A673 (cell line): ENCODE results near the gene TMEM163. TPM values are rescaled to one million over a fixed set of nuclear protein-coding genes. Genes with fewer than 3 reads are reported as not detected.
"Not testable (repeated sequence)": the region's sequence is repeated elsewhere in the genome, so short reads cannot be mapped to it uniquely, and the experiment has no call there.

Source experiments
- BruUV-seq: library from RNA; stranded (reverse); fragments of 400-500 nt; replicated peaks from 2 replicates; lab custom pipeline; 2021; lab: Mats Ljungman, UMichigan
- CTCF ChIA-PET: fragments of 300-600 bp; sonication (Branson Sonifier 250); formaldehyde crosslinking; loops from one replicate; lab custom pipeline; 2022; ENCODE audit warnings: antibody characterized with exemption; lab: Charles Lee
- POLR2A ChIA-PET: fragments of 300-600 bp; sonication (Branson Sonifier 250); formaldehyde crosslinking; loops from one replicate; lab custom pipeline; 2022; ENCODE audit warnings: antibody characterized with exemption; ENCODE audit not compliant: low non-redundant PET; lab: Charles Lee
- DNase-seq: peaks from one replicate; pipeline ENCODE4 v3.0.0-alpha.2; 2015; ENCODE audit warnings: low spot score
- H3K27ac ChIP-seq: fragments of 200-600 bp; sonication (generic); 2 replicates; pipeline ENCODE4 v1.5.1; 2016; ENCODE audit warnings: mixed run types, low read depth, mild to moderate bottlenecking, mixed read lengths, antibody characterized with exemption, low read length; ENCODE audit not compliant: poor library complexity, severe bottlenecking
- H3K27me3 ChIP-seq: fragments of 200-600 bp; sonication (generic); replicated peaks from 2 replicates; pipeline ENCODE4 v1.6.1; 2017; ENCODE audit warnings: mixed run types, low read depth, mild to moderate bottlenecking, mixed read lengths, antibody characterized with exemption, low read length; ENCODE audit not compliant: insufficient read depth, poor library complexity
- H3K36me3 ChIP-seq: fragments of 200-600 bp; sonication (generic); 2 replicates; pipeline ENCODE4 v1.6.1; 2016; ENCODE audit warnings: mixed run types, mild to moderate bottlenecking, mixed read lengths, antibody characterized with exemption, low read length; ENCODE audit not compliant: insufficient read depth, poor library complexity, severe bottlenecking
- H3K4me1 ChIP-seq: fragments of 200-600 bp; sonication (generic); 2 replicates; pipeline ENCODE4 v1.6.1; 2017; ENCODE audit warnings: mixed run types, mild to moderate bottlenecking, mixed read lengths, antibody characterized with exemption, low read length; ENCODE audit not compliant: insufficient read depth, poor library complexity, severe bottlenecking
- H3K4me3 ChIP-seq: fragments of 200-600 bp; sonication (generic); 2 replicates; pipeline ENCODE4 v1.5.1; 2016; ENCODE audit warnings: low read depth, mixed run types, mild to moderate bottlenecking, mixed read lengths, low read length; ENCODE audit not compliant: poor library complexity, severe bottlenecking
- H3K9me3 ChIP-seq: fragments of 200-600 bp; sonication (generic); 2 replicates; pipeline ENCODE4 v1.6.1; 2016; ENCODE audit warnings: mixed run types, low read depth, mild to moderate bottlenecking, mixed read lengths, antibody characterized with exemption, low read length; ENCODE audit not compliant: poor library complexity, severe bottlenecking
- EZH2 ChIP-seq: fragments of 200-600 bp; sonication (generic); IDR thresholded peaks from 2 replicates; pipeline ENCODE4 v1.6.1; 2017; ENCODE audit warnings: borderline replicate concordance, low read depth, mild to moderate bottlenecking, mixed read lengths, antibody characterized with exemption, low read length; ENCODE audit not compliant: poor library complexity, severe bottlenecking
- intact Hi-C: fragments of 100-400 bp; cut with micrococcal nuclease; formaldehyde crosslinking; loops from one replicate; pipeline ENCODE4 v1.10.0; 2022; ENCODE audit not compliant: unreplicated experiment
- total RNA-seq: library from RNA; stranded (reverse); gene quantifications from 2 replicates; pipeline ENCODE4 v1.2.3, GENCODE V29; 2021
- TF ChIP-seq, protein P1 (sequence below): fragments of 300-800, 200-600 bp; sonication (generic); conservative IDR thresholded peaks from 2 replicates; pipeline ENCODE4 v1.5.1; 2017; ENCODE audit warnings: low read depth, mild to moderate bottlenecking, antibody characterized with exemption, low read length, moderate library complexity, mixed read lengths

The TMEM163 gene
- total RNA-seq, 1 experiment from 2014 or later, result not detected

DNA sequence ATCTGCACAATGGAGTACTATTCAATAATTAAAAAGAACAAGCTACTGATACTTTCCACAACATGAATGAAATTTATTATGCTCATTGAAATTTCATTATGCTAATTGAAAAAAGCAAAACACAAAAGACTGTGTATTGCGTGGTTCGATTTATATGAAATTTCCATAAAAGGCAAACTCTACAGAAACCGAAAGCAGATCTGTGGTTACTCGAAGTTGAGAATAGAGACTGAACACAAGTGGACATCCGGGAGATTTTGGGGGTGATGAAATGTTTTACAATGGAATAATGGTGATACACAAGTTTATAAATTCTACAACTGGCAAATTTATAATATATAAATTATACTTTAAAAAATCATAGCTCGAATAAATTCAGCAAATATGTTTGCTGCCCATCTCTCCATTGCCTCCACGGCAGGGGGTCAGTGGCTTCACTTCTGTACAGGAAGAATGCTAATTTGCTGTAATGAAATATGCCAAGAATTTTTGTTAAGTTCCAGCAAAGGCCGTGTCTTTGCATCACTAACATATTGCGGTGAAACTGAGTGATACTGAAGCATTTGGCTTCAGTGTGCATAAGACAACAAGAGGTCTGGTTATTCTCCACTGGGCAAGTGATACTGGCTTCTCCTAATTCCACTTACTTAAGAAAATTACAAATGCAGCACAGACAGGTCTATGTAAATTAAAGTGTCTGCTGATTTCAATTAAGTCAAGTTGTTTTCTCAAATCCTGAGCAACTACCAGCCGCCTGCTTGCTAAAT lies 96.7 kb downstream of the TMEM163 start:
- intact Hi-C loops, result no loop called here
- H3K4me3 ChIP-seq, result no peak overlapping the region
- TF ChIP-seq EZH2, result no peak
- TF ChIP-seq, protein P1, sequence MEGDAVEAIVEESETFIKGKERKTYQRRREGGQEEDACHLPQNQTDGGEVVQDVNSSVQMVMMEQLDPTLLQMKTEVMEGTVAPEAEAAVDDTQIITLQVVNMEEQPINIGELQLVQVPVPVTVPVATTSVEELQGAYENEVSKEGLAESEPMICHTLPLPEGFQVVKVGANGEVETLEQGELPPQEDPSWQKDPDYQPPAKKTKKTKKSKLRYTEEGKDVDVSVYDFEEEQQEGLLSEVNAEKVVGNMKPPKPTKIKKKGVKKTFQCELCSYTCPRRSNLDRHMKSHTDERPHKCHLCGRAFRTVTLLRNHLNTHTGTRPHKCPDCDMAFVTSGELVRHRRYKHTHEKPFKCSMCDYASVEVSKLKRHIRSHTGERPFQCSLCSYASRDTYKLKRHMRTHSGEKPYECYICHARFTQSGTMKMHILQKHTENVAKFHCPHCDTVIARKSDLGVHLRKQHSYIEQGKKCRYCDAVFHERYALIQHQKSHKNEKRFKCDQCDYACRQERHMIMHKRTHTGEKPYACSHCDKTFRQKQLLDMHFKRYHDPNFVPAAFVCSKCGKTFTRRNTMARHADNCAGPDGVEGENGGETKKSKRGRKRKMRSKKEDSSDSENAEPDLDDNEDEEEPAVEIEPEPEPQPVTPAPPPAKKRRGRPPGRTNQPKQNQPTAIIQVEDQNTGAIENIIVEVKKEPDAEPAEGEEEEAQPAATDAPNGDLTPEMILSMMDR, result no peak
- H3K36me3 ChIP-seq, result no peaks in the 10 kb centered on the region
- peak; percentile 29 for DNase-seq
- no peaks in the 10 kb centered on the region for H3K9me3 ChIP-seq
- no peaks in the 10 kb centered on the region for H3K4me1 ChIP-seq
- BruUV-seq, result no TSS peak
- H3K27ac ChIP-seq, result no peak overlapping the region
- ChIA-PET POLR2A (no interaction called here), CTCF (no interaction called here)
- H3K27me3 ChIP-seq, result no peaks in the 10 kb centered on the region

DNA sequence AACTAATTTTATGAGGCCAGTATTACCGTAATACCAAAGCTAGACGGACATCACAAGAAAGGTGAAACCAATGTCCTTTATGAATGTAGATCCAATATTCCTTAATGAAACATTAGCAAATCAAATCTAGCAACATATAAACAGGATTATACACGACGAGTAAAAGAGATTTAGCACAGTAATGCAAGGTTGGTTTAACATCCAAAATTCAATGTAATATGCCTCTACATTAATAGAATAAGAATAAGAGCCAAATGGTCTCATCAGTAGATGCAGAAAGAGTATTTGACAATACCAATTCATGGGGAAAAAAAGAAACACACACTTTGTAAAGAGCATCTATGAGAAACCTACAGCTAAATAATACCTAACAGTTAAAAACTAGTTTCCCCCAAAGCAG lies 99.5 kb downstream of the TMEM163 start:
- H3K27ac ChIP-seq, result no peak overlapping the region
- TF ChIP-seq, protein P1, result no peak
- no peak for TF ChIP-seq EZH2
- no peak for DNase-seq
- no peaks in the 10 kb centered on the region for H3K27me3 ChIP-seq
- BruUV-seq, result no TSS peak
- intact Hi-C loops, result no loop called here
- no peaks in the 10 kb centered on the region for H3K9me3 ChIP-seq
- H3K36me3 ChIP-seq, result no peaks in the 10 kb centered on the region
- H3K4me1 ChIP-seq, result no peaks in the 10 kb centered on the region
- CTCF ChIA-PET, result no interaction called here
- POLR2A ChIA-PET, result no interaction called here
- no peak overlapping the region for H3K4me3 ChIP-seq

DNA sequence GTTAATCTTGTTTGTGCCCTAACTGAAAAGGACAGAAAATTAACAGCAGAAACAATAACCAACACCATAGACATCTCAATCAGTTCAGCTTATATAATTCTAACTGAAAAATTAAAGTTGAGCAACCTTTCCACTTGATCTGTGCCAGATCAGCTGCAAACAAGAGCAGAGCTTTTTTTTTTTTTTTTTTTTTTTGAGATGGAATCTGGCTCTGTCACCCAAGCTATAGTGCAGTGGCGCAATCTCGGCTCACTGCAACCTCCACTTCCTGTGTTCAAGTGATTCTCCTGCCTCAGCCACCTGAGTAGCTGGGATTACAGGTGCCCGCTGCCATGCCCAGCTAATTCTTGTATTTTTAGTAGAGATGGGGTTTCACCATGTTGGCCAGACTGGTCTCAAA lies 103.3 kb downstream of the TMEM163 start:
- BruUV-seq, CTCF ChIA-PET, H3K27ac ChIP-seq: not testable (repeated sequence)

DNA sequence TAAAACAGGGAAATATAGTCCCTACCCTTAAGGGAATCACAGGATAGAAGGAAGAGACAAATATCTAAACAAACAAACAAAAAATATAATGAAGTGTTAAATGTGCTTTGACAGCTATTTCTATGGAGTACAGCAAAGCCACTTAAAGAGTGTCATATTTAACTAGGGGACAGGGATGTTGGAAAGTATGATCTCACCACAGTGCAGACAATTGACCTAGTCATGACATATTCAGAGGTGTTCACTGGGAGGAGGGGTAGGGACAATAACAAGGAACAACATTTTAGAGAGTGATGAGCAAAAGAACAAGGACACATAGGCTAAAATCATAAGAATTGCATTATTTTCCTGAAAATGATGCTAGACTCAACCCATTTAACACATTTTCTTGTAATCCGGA lies 107.5 kb downstream of the TMEM163 start:
- no peaks in the 10 kb centered on the region for H3K27me3 ChIP-seq
- H3K36me3 ChIP-seq, result no peaks in the 10 kb centered on the region
- DNase-seq, result no peak
- intact Hi-C loops, result no loop called here
- H3K27ac ChIP-seq, result no peak overlapping the region
- TF ChIP-seq, protein P1, result no peak
- no peak for TF ChIP-seq EZH2
- H3K4me1 ChIP-seq, result no peaks in the 10 kb centered on the region
- H3K4me3 ChIP-seq, result no peak overlapping the region
- ChIA-PET CTCF (no interaction called here), POLR2A (no interaction called here)
- H3K9me3 ChIP-seq, result no peaks in the 10 kb centered on the region
- BruUV-seq, result no TSS peak

More for the DNA sequence above, 103.3 kb downstream of the TMEM163 start:
- intact Hi-C loops, POLR2A ChIA-PET, H3K4me1 ChIP-seq, H3K36me3 ChIP-seq, H3K9me3 ChIP-seq, H3K27me3 ChIP-seq, DNase-seq, H3K4me3 ChIP-seq: not testable (repeated sequence)
